NB4 (cell line): Measurements from ENCODE around the gene STK38L.

ENCODE experiments used
- DNase-seq: peaks from one replicate; pipeline ENCODE4 v3.0.0; 2010; ENCODE audit warnings: low read depth
- H3K4me3 ChIP-seq: one replicate; pipeline ENCODE4 v1.5.1; 2011; ENCODE audit warnings: mild to moderate bottlenecking, low read depth, low read length, moderate library complexity
- CTCF ChIP-seq: IDR thresholded peaks from one replicate; pipeline ENCODE4 v1.5.1; 2012; ENCODE audit warnings: low read depth, low read length
- MAX ChIP-seq: IDR thresholded peaks from 2 replicates; pipeline ENCODE4 v1.6.1; 2011; ENCODE audit warnings: low read depth, low read length
- MYC ChIP-seq: IDR thresholded peaks from 2 replicates; pipeline ENCODE4 v1.6.1; 2011; ENCODE audit warnings: low read depth, low read length
- POLR2A ChIP-seq: IDR thresholded peaks from 2 replicates; pipeline ENCODE4 v1.6.1; 2011; ENCODE audit warnings: mild to moderate bottlenecking; ENCODE audit not compliant: insufficient read length; ENCODE audit errors: extremely low read depth

STK38L gene

GRCh38 chr12:27243804-27244688 is at the start of gene STK38L:
TSS of gene STK38L (plus strand) at chr12:27244286. CDS start at chr12:27297721, 53,435 bp downstream.
- TF ChIP-seq MYC, result peak; percentile 86
- TF ChIP-seq CTCF, result peak; percentile 14
- TF ChIP-seq MAX, result peak; percentile 86
- peak; percentile 97 for TF ChIP-seq POLR2A
- DNase-seq, result peak; percentile 100

GRCh38 chr12:27194644-27195043 is 49.4 kb upstream of the STK38L start:
- DNase-seq, result no peak
- no peak overlapping the region for H3K4me3 ChIP-seq
- TF ChIP-seq CTCF, result no peak
- TF ChIP-seq MAX, result no peak
- TF ChIP-seq MYC, result no peak
- TF ChIP-seq POLR2A, result no peak

More at GRCh38 chr12:27243804-27244688, at the start of gene STK38L:
- H3K4me3 ChIP-seq, result peak within 1 kb of the TSS; percentile 83

- no peak for TF ChIP-seq CTCF
- no peak for TF ChIP-seq MYC
- TF ChIP-seq POLR2A, result no peak
- no peak for TF ChIP-seq MAX
- no peak for DNase-seq
Observed at GRCh38 chr12:27198036-27198435, 46.0 kb upstream of the STK38L start.

GRCh38 chr12:27199638-27200300 is 44.3 kb upstream of the STK38L start:
- TF ChIP-seq MAX, result no peak
- no peak for TF ChIP-seq CTCF
- TF ChIP-seq MYC, result no peak
- TF ChIP-seq POLR2A, result no peak
- no peak for DNase-seq
- no peak overlapping the region for H3K4me3 ChIP-seq

More at GRCh38 chr12:27198036-27198435, 46.0 kb upstream of the STK38L start:
- no peak overlapping the region for H3K4me3 ChIP-seq

GRCh38 chr12:27201169-27201568 is 42.9 kb upstream of the STK38L start:
- H3K4me3 ChIP-seq, result no peak overlapping the region
- TF ChIP-seq CTCF (no peak), POLR2A (no peak), MAX (no peak), MYC (no peak)
- no peak for DNase-seq
